Endothelial cell of umbilical vein (primary cell): Measurements from ENCODE around the gene PHAF1. TPM values are rescaled to one million over a fixed set of nuclear protein-coding genes. Genes with fewer than 3 reads are reported as not detected.

Experiments used
- BruUV-seq: library from RNA; stranded (reverse); fragments of 400-500 nt; replicated peaks from 2 replicates; lab custom pipeline; 2021; lab: Mats Ljungman, UMichigan
- CTCF ChIA-PET: fragments of 300-600, 350-600 bp; sonication (Branson Sonifier 250); formaldehyde crosslinking; loops from one replicate; lab custom pipeline; 2021; ENCODE audit warnings: antibody characterized with exemption, inconsistent platforms; lab: Charles Lee
- POLR2A ChIA-PET: fragments of 300-600, 350-600 bp; sonication (Branson Sonifier 250); formaldehyde crosslinking; loops from one replicate; lab custom pipeline; 2021; ENCODE audit warnings: antibody characterized with exemption, inconsistent platforms; lab: Charles Lee
- DNase-seq: peaks from one replicate; pipeline ENCODE4 v3.0.0-alpha.2; 2011; ENCODE audit warnings: low read depth, low spot score
- FAIRE-seq: peaks from 2 replicates; lab custom pipeline; 2011; peaks lifted over from hg19 to GRCh38; lab: Jason Lieb, UNC
- H2AFZ ChIP-seq: 2 replicates; pipeline ENCODE4 v1.6.0; 2012; ENCODE audit warnings: low read depth, low read length, control low read depth, inconsistent platforms
- H3K27ac ChIP-seq: 2 replicates; pipeline ENCODE4 v1.5.1; 2011; ENCODE audit warnings: low read depth, mild to moderate bottlenecking, control low read depth, low read length, moderate library complexity; ENCODE audit not compliant: insufficient read depth
- H3K27me3 ChIP-seq, 2 experiments: 2 replicates each; pipeline versions ENCODE4 v1.6.0 to v1.6.1; 2011; ENCODE audit warnings: low read length in 2 of 2, mixed read lengths in 1 of 2; ENCODE audit not compliant: control insufficient read depth in 2 of 2, insufficient read depth in 2 of 2
- H3K36me3 ChIP-seq, 2 experiments: 2 replicates in 1 of 2; 3 replicates in 1 of 2; pipeline ENCODE4 v1.5.1; 2011; ENCODE audit warnings: low read length in 2 of 2, mild to moderate bottlenecking in 1 of 2, moderate library complexity in 1 of 2; ENCODE audit not compliant: control insufficient read depth in 2 of 2, insufficient read depth in 2 of 2; ENCODE audit errors: extremely low read depth in 1 of 2
- H3K4me1 ChIP-seq: 3 replicates; pipeline ENCODE4 v1.5.1; 2011; ENCODE audit warnings: mild to moderate bottlenecking, low read length; ENCODE audit not compliant: control insufficient read depth, insufficient read depth; ENCODE audit errors: extremely low read depth
- H3K4me2 ChIP-seq: 2 replicates; pipeline ENCODE4 v1.6.1; 2011; ENCODE audit warnings: low read length, control low read depth, mixed read lengths; ENCODE audit not compliant: insufficient read depth
- H3K4me3 ChIP-seq, 3 experiments: fragments of 200-600 bp in 1 of 3; sonication (generic), shearing (Covaris generic) in 1 of 3; replicated peaks in 1 of 3; 2 replicates each; pipeline ENCODE4 v1.5.1; 2011 to 2016; ENCODE audit warnings: control low read depth in 3 of 3, low read length in 3 of 3, mild to moderate bottlenecking in 2 of 3, inconsistent platforms in 1 of 3, low read depth in 1 of 3, moderate library complexity in 1 of 3; ENCODE audit not compliant: insufficient read depth in 1 of 3
- H3K79me2 ChIP-seq: 2 replicates; pipeline ENCODE4 v1.6.0; 2012; ENCODE audit warnings: low read length, inconsistent platforms; ENCODE audit not compliant: control insufficient read depth, insufficient read depth
- H3K9ac ChIP-seq: replicated peaks from 2 replicates; pipeline ENCODE3; 2011; ENCODE audit warnings: low read length, control low read depth; ENCODE audit not compliant: insufficient read depth; ENCODE audit errors: extremely low read depth
- H3K9me1 ChIP-seq: replicated peaks from 3 replicates; pipeline ENCODE4 v1.6.0; 2011; ENCODE audit warnings: mild to moderate bottlenecking, low read length; ENCODE audit not compliant: control insufficient read depth, insufficient read depth; ENCODE audit errors: extremely low read depth
- H3K9me3 ChIP-seq: replicated peaks from 2 replicates; pipeline ENCODE4 v1.5.1; 2012; ENCODE audit warnings: low read length, inconsistent platforms; ENCODE audit not compliant: control insufficient read depth, insufficient read depth
- H4K20me1 ChIP-seq: replicated peaks from 2 replicates; pipeline ENCODE3; 2011; ENCODE audit warnings: mild to moderate bottlenecking, low read length; ENCODE audit not compliant: control insufficient read depth, insufficient read depth; ENCODE audit errors: extremely low read depth
- CTCF ChIP-seq, 2 donors: IDR thresholded peaks; 1 replicate in 1 of 2; 2 replicates in 1 of 2; pipeline ENCODE4 v1.5.1; 2011; ENCODE audit warnings: low read length in 2 of 2, mild to moderate bottlenecking in 2 of 2, moderate library complexity in 2 of 2, control low read depth in 1 of 2, inconsistent platforms in 1 of 2, low read depth in 1 of 2; ENCODE audit not compliant: insufficient read depth in 1 of 2; ENCODE audit errors: extremely low read depth in 1 of 2
- EZH2 ChIP-seq: IDR thresholded peaks from 2 replicates; pipeline ENCODE4 v1.6.1; 2012; ENCODE audit warnings: borderline replicate concordance, low read depth, mild to moderate bottlenecking, moderate library complexity, low read length, inconsistent platforms; ENCODE audit not compliant: severe bottlenecking
- FOS ChIP-seq: IDR thresholded peaks from 2 replicates; pipeline ENCODE4 v1.6.1; 2011; ENCODE audit warnings: mild to moderate bottlenecking, low read length, moderate library complexity, borderline replicate concordance; ENCODE audit not compliant: insufficient read depth
- GATA2 ChIP-seq: IDR thresholded peaks from 2 replicates; pipeline ENCODE4 v1.7.0; 2011; ENCODE audit warnings: low read depth, mild to moderate bottlenecking, moderate library complexity, mixed read lengths, low read length; ENCODE audit not compliant: insufficient read length, insufficient read depth
- JUN ChIP-seq: IDR thresholded peaks from 2 replicates; pipeline ENCODE4 v1.6.1; 2011; ENCODE audit warnings: borderline replicate concordance, low read depth; ENCODE audit not compliant: insufficient read length, insufficient read depth
- MYC ChIP-seq: IDR thresholded peaks from one replicate; pipeline ENCODE4 v1.6.1; 2011; ENCODE audit warnings: mild to moderate bottlenecking, low read depth, low read length
- POLR2A ChIP-seq: IDR thresholded peaks from 2 replicates; pipeline ENCODE4 v1.6.1; 2012; ENCODE audit warnings: low read depth, mild to moderate bottlenecking, control low read depth, low read length
- POLR2AphosphoS5 ChIP-seq: IDR thresholded peaks from 2 replicates; pipeline ENCODE4 v1.6.1; 2012; ENCODE audit warnings: low read depth, mild to moderate bottlenecking, control low read depth, low read length, moderate library complexity; ENCODE audit not compliant: insufficient read depth
- dilution Hi-C: fragments of 300-500 bp; cut with MboI; formaldehyde crosslinking; loops from one replicate; pipeline ENCODE4 v1.15.0; 2019; ENCODE audit warnings: low sequenced_read_pairs; ENCODE audit not compliant: extremely low pct_ligation_motif_present
- intact Hi-C: fragments of 100-400 bp; cut with micrococcal nuclease; formaldehyde crosslinking; loops from one replicate; pipeline ENCODE4 v1.10.0; 2022
- polyA plus RNA-seq, 4 experiments: library from polyadenylated mRNA; depleted of rRNA in 3 of 4; stranded (reverse) in 3 of 4; unstranded in 1 of 4; fragments of >200 nt; gene quantifications; 2 replicates each; pipeline versions ENCODE4 v1.2.1 to v1.2.3, GENCODE V29; 2011 to 2012; ENCODE audit warnings: missing spikeins in 1 of 4
- total RNA-seq: library from RNA; stranded (reverse); gene quantifications from 2 replicates; pipeline ENCODE4 v1.2.3, GENCODE V29; 2021
- TF ChIP-seq, protein P1 (sequence below): IDR thresholded peaks from 2 replicates; pipeline ENCODE4 v1.6.1; 2011; ENCODE audit not compliant: insufficient read depth, insufficient read length

PHAF1 gene
- total and polyA plus RNA-seq, 2 donors (not counting 3 experiments of a cell fraction or from before 2014, with no cell fraction given) = 18.5 to 21.9 TPM

DNA sequence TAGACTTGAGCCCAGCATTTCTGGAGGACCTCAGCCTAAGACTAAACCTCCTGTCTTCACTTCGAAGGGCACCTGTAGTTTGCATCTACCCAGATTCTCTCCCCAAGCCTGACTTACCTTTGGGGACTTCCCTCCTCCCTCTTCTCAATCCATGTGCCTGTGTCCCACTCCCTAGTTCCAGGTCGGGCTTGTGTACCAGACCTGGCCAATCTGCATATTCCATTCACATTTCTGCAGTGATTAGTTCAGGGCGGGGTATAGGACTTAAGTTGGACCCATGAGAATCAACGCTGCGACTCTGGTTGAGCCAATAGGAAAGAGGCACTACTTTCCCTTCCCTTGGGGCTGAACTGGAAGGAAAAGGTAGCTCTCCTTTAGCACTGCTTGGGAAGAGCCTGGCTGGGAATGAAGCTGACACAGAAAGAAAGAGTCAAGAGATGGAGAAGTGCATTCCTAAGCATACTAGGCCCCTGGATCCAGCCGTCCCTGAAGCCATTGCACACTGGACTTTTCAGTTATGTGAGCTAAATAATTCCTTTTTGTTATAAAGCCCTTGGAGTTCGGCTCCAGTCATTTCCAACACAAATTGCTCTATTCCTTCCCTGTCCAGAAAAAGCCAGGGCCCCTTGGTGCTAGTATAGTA is 47.5 kb downstream of the PHAF1 start:
- DNase-seq (no peak), FAIRE-seq (no peak)
- no TSS peak for BruUV-seq
- intact Hi-C loops (no loop called here), dilution Hi-C loops (no loop called here)
- no peak overlapping the region for H3K9ac ChIP-seq
- H3K79me2 ChIP-seq = no peaks in the 10 kb centered on the region
- peaks cover 4% of the 10 kb centered on the region for H3K4me1 ChIP-seq
- CTCF ChIA-PET = interaction anchor here (1.0 to 8.2 kb wide), 8 partner anchors 8 to 203 kb away, joined by 3 to 302 read pairs (median 6); no protein-coding TSS in a partner anchor
- H3K9me3 ChIP-seq = no peaks in the 10 kb centered on the region
- TF ChIP-seq FOS (no peak), CTCF (IDR thresholded peaks at IDR 0.05; ENCODE audit: extremely low read depth in 1 of 2, insufficient read depth in 1 of 2, low read depth in 1 of 2, low read length in 2 of 2) (no peak), JUN (no peak), GATA2 (no peak), POLR2A (no peak), EZH2 (no peak), MYC (no peak), POLR2AphosphoS5 (no peak)
- TF ChIP-seq, protein P1, sequence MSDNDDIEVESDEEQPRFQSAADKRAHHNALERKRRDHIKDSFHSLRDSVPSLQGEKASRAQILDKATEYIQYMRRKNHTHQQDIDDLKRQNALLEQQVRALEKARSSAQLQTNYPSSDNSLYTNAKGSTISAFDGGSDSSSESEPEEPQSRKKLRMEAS = no peak
- peaks cover 2 to 3% of the 10 kb centered on the region in 2 experiments for H3K27me3 ChIP-seq
- no peak overlapping the region for H3K27ac ChIP-seq
- H3K4me2 ChIP-seq = no peak overlapping the region
- H3K4me3 ChIP-seq = no peak overlapping the region
- no peaks in the 10 kb centered on the region for H4K20me1 ChIP-seq
- POLR2A ChIA-PET = no interaction called here
- H2AFZ ChIP-seq = no peak overlapping the region
- H3K9me1 ChIP-seq = no peaks in the 10 kb centered on the region
- no peaks in the 10 kb centered on the region for H3K36me3 ChIP-seq
